Fibroblast of skin of scalp (primary cell): ENCODE data around the gene CYTH3.

Source experiments
- DNase-seq: peaks from one replicate; pipeline ENCODE4 v3.0.0-alpha.2; 2013

Gene CYTH3

DNA sequence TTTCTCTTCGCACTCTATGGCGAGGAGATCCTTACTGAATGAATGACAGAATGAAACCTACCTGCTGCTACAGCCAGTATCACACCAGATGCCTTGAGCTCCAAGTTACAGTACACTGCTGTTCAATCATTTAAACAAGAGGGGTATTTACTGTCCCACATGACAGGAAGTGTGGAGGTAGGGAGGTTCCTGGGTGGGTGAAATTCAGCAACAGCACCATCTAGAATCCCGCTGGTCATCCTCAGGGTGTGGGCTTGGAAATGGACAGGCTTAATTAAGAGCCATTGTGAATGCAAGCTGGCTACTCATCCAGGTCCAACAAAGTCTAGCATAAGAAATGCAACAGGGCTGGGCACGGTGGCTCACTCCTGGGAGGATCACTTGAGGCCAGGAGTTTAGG lies 14.7 kb downstream of the CYTH3 start:
- DNase-seq, result no peak

DNA sequence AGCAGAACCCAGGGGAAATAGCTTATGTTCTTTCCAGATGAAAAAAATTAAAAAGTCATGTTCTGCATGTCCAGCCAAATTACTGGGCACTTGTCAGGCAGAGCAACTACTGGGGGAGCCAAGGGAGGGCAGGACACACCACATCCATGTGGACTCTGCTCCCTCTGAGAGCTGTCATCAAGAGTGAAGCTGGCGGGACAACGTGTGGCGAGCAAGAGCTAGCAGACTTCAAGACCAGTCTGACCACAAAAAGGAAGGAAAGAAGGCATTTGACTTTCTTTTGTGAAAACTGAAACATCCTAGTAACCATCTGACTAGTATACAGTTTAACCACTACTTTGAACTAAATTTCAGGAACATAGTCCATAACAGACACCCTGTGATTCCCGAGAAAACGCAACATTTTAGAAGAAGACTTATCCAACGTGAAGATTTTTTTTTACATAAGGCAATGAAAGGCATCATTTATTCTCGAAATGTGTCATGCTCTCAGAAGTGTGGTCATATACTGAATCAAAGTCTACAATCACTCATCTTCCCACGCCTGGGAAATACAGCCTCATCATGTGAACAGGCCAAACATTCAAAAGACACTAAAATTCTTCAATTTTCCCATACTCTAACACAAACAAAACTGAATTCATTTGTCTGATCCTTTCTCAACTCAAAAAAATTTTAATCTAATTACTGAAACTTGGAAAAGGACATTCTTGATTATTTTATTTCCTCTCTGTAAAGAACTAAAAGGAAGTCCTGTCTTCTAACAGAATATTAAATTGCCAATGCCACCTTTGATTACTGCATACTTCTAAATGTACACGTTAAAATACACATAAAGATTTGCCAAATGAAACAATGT lies 15.5 kb downstream of the CYTH3 start:
- DNase-seq, result peak; percentile 87

DNA sequence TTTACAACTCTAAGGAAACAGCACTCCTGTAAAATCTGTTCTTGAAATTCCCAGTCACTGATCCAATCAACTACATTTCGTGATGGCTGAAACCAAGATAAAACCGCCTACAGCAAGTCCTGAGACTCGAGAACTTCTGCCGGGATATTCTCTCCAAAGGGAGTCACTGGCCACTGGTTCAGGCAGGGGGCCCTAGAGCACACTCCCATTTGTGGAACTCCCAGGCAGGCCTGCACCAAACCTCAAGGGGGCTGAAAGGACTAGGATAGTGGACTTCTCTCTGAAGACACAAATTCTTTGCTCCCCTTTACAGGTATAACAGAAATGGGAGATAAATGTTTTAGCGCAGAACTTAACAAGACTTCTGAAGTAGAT lies 16.3 kb downstream of the CYTH3 start:
- peak; percentile 55 for DNase-seq

DNA sequence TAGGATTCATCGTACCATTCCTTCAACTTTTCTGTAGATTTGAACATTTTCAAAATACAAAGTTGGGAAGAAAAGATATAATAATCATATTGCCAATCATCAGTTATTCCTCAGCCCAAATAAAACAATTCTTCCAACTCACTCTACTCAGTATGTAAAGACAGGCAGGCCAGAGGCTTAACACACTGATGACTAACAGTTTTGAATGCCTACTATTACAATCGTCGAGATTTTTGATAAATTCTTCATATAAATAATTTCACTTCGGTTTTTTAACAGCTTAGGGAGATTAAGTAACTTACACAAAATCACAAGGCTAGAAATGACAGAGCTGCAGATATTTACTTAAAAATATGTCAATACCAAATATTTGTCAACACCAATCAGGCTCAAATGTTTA lies 17.6 kb downstream of the CYTH3 start:
- peak; percentile 47 for DNase-seq

DNA sequence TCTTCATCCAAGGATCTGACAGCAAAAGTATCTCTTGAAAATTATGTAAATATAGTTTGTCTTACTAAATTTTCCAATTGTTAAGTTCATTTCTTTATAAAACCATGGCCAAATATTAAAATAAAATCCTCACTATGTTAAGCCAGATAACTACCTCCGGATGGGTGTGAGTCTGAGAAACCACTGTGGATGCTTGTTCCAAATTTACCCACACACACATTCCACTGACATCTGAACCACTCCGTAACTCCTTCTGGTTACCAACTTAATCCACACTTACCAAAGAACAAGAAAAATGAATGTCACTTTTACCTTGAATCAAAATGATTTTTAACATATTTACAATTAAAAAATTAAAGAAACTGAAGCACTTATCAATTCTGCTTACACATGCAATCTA lies 19.7 kb downstream of the CYTH3 start:
- peak; percentile 72 for DNase-seq

DNA sequence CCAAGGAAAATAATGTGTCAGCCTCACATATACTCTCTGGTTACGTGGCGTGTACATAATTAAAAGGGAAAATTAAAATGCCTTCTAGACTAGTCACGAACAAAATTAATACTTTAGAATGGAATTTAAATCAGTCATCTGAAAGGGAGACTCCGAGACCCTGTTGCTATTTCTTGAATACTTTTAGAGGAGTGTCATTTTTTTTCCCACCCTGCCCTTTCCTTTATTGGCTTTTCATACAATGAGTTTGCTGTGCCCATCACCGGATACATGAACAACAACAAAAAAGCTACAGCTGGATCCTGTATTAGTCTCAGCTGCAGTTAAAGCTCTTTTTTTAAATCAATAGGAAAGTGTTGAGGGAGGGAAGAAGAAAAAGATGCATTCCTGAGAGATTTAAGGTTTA lies 20.1 kb downstream of the CYTH3 start:
- DNase-seq, result peak; percentile 94

DNA sequence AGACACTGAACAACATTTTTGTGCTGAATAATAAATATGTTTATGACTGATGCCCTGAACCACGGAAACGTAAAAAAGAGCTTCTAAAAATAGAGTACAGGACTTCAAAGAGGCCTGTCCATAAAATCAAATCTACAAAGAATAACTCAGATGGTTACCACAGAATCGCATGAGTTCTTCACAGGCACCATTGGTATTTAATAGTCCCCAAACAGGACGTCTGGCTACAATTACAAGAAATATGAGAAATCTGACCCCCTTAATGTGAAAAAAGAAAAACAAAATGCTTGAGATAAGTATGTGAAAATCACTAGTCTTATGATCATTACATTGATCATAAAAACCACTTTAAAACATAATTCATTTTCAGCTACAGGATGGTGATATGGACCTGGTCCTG lies 20.8 kb downstream of the CYTH3 start:
- peak; percentile 81 for DNase-seq

DNA sequence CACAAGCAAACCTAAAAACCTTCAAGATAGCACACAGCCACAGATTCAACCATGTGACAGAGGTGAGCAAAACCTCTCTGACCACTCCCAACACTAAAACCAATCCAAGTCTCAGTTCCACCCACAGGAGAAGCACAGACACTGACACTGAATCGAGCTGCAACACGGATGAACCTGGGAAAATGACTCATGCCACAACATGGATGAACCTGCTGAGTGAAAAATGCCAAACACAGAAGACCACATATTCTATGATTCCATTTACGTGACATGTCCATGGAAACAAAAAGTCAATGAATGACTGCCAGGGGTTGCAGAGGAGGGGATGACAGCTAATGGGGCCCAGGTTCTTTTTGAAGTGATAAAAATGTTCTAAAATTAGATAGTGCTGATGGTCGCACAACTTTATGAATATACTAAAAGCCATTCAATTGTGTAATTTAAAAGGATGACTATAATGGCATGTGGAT lies 22.0 kb downstream of the CYTH3 start:
- peak; percentile 50 for DNase-seq

DNA sequence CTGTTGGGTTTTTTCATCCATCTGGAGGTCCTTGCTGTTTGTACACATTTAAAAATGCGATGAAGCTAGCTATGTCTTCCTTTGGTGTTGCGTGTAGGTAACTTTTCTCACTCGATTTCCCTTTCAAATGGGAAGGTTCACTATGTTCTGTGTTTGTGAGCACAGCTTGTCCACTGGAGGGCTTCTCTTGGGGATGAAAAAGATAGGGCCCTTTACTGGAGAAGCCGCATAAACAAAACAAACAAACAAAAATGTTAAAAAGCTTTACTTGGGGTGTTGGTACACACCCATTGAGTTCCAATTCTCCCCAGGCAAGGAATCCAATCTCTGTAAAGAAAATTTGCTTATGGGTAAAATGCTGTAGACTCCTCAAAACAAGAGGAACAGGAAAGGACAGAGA lies 23.4 kb downstream of the CYTH3 start:
- DNase-seq, result no peak

DNA sequence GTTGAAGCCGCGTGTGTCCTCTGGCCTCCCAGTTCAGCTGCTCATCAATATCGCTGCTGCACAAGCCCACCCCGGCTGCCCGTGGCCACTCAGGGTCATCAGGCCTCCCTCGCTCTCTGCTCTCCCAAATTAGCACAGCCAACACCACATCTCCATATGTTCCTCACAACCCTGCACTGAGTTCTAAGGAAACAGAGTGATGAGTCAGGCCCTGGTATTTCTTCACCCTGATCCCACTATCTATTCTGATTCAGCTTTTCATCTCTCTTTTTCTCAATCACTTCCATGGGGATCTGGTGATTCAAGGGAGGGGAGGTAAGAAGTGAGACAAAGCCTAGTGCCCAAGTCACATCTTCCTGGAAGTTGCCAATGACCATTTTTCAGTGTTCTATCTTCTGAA lies 23.8 kb downstream of the CYTH3 start:
- DNase-seq, result peak; percentile 77

DNA sequence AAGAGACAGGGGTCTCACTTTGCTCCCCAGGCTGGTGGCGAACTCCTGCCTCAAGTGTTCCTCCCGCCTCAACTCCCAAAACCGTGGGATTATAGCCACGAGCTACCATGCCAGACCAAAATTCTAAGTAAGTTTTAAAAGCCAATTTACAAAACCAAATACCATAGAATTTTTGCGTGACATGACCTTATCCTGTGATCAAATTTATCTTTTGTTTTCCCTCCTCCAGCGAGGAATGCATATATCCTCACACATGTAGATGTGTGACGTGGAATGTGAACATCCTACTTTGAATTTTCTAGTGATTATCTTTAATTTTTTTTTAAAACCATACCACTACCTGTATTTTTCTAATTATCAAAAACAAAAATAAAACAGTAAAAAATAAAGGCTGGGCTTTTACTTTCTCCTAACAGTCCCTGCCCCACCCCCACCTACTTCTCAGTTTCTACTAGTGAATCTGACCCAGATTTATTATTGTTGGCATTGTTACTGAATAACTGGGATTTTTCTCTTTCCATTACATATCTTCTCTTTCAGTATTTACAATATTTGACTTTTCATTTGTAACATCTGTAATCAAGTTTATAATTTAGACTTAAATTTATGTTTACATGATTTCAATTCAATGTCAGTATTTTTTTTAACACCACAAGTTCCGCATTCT lies 26.0 kb downstream of the CYTH3 start:
- peak; percentile 83 for DNase-seq

DNA sequence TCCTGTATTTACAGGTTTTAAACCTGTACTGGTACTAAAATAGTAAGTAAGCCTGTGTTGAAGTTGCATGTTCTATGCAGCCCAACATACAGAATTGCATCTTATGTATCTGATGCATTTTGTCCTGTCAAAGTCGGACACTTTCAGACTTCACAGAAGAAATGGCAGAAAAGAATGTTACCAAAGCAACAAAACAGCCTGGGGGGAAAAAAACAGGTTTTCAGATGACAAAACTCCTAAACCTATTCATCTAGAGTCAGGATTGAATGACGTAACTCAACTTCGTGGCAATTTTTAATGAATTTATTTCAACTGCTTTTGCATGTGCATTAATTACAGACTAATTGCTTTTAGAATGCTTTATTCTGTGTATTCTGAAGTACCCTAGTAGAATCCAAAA lies 28.4 kb downstream of the CYTH3 start:
- DNase-seq, result no peak

DNA sequence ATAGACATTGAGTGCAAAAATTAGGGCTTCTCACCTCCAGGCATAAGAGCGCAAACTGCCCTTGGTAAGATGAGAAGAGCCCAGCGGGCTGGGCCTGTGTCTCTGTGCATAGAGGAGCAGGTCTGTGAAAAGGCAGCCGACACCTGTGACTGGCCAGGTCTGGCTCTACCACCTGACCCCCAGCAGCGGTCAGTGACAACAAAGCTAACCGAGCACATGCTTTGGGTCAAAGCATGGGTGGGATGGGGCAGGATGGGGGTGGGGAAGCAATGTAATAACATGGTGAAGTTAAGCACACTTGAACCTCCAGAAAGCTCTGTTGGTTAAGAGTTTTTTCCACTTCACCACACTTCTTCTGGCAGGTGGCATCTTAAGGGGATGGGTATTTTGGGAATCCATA lies 29.3 kb downstream of the CYTH3 start:
- DNase-seq, result no peak

DNA sequence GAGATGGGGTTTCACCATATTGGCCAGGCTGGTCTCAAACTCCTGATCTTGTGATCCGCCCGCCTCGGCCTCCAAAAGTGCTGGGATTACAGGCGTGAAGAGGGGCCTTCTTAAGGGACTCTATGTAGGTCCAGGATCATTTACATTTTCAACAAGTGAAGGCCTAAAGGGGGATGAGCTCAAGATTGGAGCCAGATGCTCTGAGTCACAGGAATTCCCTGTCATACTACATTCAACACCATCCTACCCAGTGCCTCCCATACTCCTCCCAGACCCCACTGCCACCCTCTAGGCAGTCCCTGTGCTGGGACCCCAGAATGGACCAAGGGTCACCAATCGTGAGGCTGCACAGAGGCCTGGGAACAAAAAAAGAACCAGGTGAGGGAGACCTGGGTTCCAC lies 29.9 kb downstream of the CYTH3 start:
- peak; percentile 71 for DNase-seq

DNA sequence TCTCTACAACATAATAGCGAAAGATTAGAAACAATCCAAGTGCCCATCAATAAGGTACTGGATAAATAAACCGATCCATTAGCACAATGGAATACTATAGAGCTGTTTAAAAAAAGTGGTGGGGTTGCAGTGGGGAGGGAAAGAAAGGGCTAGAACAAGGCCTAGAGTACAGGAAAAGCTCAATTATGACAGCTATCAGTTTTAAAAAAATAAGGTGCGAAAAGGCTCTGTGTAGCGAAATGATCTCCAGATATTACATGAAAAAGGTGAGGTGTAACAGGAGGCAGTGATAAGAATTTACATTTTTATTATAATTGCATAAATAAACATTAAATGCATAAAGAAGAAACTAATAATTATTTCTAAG lies 30.8 kb downstream of the CYTH3 start:
- no peak for DNase-seq

DNA sequence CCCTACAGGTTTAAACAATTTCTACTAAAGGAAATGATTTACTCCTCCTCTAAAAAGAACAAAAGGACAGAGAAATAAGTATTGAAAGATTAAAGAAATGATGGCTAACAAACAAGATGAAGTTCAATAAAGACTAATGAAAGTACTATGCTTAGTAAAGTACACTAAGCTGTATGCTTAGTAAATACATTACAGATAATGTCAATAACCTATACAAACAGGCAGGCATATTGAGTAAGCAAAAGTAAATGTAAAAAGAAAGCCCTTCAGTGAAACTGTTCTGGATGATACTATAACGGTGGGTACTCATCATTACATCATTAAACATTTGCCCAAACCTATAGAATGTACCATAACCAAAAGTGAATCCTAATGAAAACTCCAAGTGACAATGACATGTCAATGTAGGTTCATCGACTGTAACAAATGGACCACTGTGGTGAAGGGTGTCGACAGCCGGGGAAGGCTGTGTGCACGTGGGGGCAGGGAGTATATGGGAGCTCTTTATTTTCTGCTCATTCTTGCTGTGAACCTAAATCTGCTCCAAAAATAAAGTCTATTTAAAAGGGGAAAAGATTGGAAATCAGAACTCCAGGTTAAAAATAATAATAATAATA lies 34.0 kb downstream of the CYTH3 start:
- no peak for DNase-seq

DNA sequence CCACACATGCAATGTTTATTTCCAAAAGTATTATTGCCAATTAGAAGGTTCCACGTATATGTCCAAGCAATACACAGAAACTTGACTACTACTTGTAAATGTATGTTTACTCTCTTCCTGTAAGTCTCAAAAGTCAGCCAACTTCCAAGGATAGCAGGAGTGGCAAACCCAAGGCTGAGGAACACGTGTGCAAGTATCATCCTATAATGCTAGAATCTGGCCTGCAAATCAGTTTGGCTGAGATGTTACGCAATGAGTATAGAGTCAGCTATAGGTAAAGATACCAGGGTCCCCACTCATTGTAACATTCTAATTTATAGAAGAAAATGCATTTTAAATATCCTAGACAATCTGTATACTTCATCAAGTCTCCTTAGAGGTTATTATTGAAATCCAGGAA lies 34.7 kb downstream of the CYTH3 start:
- no peak for DNase-seq

DNA sequence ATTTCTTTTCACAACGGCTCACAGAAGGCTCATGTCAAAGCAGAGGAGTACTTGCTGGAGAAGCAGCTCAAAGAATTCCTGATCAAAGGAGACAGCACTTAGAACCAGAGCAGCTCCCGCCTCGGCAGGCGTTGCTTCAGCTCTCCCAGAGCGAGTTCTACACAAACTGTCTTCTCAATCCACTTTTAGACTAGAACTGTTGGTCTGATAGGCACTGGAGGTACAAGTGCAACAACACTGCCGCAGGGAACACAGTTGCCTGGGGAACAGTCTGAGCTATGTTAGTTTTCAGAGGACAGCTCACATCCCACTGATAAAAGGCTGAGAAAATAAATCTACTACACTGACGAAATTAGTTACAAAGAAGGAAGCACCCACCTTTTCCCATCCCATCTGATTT lies 35.4 kb downstream of the CYTH3 start:
- DNase-seq, result no peak

DNA sequence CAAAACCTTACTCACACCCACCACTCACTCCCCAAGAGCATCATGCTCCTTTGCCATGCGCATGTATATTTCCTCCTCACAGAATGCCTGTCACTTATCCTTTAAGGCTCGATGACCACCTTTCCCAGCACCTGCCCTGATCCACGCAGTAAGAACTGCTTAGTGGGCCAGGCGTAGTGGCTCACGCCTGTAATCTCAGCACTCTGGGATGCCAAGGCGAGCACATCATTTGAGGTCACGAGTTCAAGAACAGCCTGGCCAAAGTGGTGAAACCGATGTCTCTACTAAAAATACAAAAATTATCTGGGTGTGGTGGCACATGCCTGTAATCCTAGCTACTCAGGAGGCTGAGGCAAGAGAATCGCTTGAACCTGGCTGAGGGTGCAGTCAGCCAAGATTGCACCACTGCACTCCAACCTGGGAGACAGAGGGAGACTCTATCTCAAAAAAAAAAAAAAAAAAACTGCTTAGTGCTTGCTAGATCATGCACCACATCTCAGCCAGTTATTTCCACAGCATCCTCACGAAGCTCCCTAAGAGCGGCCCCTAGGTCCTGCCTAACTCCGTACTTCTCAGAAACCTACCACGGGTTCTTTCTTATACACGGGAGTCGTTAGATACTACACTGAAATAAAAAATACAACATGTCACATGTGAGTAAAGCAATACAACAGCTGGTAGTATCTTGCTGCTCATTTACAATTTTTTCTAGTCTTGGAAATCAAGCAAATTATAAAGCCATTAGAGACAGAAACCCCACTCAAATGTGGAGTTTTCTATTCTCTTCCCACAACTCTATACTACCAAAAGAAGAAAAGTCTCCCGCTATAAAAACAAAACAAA lies 37.2 kb downstream of the CYTH3 start:
- no peak for DNase-seq

DNA sequence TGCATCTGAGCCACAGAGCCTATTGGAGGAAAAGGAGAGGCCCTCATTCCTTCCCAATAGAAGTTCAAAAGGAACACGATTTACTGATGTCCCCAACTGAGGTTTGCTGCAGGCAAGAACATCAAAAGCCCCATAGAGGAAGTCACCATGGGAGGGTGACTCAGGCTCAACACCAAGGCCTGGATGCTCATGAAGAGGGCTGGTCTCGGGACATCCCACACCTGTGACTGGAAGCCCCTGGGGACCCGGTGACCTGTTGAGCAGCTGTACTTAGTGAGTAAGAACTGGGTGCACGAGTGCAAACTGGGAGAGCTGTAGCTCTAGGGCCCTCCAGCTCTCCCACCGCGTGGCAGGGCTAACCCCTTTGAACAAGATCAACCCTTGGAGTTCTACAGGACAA lies 38.0 kb downstream of the CYTH3 start:
- no peak for DNase-seq

DNA sequence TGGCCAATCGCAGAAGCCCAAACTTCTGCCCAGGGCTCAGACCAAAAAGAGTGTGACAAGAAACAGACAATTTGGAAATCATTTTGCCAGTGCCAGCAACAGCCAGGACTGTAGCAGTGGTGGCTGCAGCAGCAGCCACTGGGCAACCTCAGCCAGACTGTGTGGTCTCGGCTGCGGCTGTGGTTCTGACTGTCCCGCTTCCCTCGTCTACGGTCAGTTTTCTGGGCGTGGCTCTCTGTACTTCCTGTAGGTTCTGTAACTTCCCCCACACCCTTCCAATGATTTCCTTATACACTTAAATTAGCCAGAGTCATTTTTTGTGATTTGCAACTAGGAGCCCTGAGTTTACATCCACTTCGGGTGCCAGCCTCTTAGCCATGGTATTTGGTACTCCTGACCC lies 39.9 kb downstream of the CYTH3 start:
- DNase-seq, result no peak

DNA sequence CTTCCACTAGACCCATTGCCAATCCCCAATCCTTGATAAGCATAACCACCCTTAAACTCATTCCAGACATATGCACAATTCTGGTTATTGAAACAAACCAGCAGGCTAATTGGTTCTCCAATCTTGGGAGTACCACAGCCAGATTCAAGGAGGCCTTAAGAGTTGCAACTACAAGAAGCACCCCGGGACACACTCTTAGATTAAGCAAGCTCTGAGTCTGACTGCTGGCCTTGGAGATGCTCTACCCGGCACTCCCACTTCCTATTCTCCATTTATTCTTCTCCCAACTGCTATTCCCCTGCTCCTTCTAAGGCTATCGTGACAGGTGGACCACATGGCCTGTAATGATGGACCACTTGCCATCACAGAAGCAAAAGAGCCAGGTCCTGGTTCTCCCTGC lies 40.3 kb downstream of the CYTH3 start:
- DNase-seq, result no peak

DNA sequence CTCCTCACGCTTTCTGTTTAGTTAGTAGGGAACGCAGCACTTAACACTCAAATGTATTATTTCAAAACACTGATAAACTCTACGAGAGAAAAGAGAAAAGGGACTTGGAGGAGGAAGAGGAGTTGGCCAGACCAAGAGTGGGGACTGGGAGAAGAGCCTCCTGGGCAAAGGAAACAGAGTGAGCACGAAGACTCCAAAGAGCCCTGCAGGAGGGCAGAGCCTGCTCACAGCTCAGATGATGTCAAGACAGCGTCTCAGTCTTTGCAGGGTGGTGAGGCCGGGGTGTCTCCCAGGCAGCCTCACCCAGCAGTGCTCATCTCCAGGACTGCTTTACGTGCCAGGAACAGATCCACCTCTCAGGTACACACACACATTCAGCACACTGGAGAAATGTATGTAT lies 41.2 kb downstream of the CYTH3 start:
- DNase-seq, result no peak
